Bronchial epithelial cell (primary cell): Measurements from ENCODE around the gene ENDOV. TPM values are rescaled to one million over a fixed set of nuclear protein-coding genes. Genes with fewer than 3 reads are reported as not detected.
A peak's percentile ranks its signal among the peaks of the same experiment; 100 is the strongest.

Experiments
- DNase-seq: peaks from one replicate; pipeline ENCODE4 v3.0.0-alpha.2; 2010; ENCODE audit warnings: low read depth
- FAIRE-seq: peaks from 2 replicates; lab custom pipeline; 2011; peaks lifted over from hg19 to GRCh38; lab: Jason Lieb, UNC
- H3K27me3 ChIP-seq: 2 replicates; pipeline ENCODE4 v1.5.1; 2011; ENCODE audit warnings: low read length; ENCODE audit not compliant: control insufficient read depth, insufficient read depth
- H3K36me3 ChIP-seq: 2 replicates; pipeline ENCODE4 v1.5.1; 2011; ENCODE audit warnings: low read length; ENCODE audit not compliant: control insufficient read depth, insufficient read depth
- H3K4me3 ChIP-seq: 2 replicates; pipeline ENCODE4 v1.5.1; 2011; ENCODE audit warnings: mild to moderate bottlenecking, low read depth, low read length, control low read depth
- CTCF ChIP-seq: IDR thresholded peaks from 2 replicates; pipeline ENCODE4 v1.5.1; 2011; ENCODE audit warnings: mild to moderate bottlenecking, moderate library complexity, low read length, control low read depth, inconsistent platforms; ENCODE audit not compliant: insufficient read depth, severe bottlenecking
- total RNA-seq: library from RNA; depleted of rRNA; stranded (reverse); fragments of >200 nt; gene quantifications from 2 replicates; pipeline ENCODE4 v1.2.1, GENCODE V29; 2014

The ENDOV gene
- total RNA-seq, 1 donor from 2014 or later, result 19.5 TPM

GRCh38 chr17:80443916-80444643 lies 29.1 kb downstream of the ENDOV start:
- FAIRE-seq, result no peak

GRCh38 chr17:80444644-80444979 lies 29.6 kb downstream of the ENDOV start:
- Histone ChIP-seq H3K27me3 (no peaks in the 10 kb centered on the region), H3K4me3 (no peak overlapping the region), H3K36me3 (no peaks in the 10 kb centered on the region)
- FAIRE-seq (no peak), DNase-seq (no peak)
- no peak for TF ChIP-seq CTCF

More at GRCh38 chr17:80443916-80444643, 29.1 kb downstream of the ENDOV start:
- no peak overlapping the region for H3K4me3 ChIP-seq
- no peak for TF ChIP-seq CTCF
- DNase-seq, result no peak
- no peaks in the 10 kb centered on the region for H3K36me3 ChIP-seq
- H3K27me3 ChIP-seq, result no peaks in the 10 kb centered on the region

GRCh38 chr17:80445007-80445725 lies 30.2 kb downstream of the ENDOV start:
- no peak for FAIRE-seq
- no peak for TF ChIP-seq CTCF
- H3K4me3 ChIP-seq, result no peak overlapping the region
- H3K27me3 ChIP-seq, result no peaks in the 10 kb centered on the region
- no peak for DNase-seq
- H3K36me3 ChIP-seq, result no peaks in the 10 kb centered on the region

GRCh38 chr17:80445726-80446110 lies 30.8 kb downstream of the ENDOV start:
- FAIRE-seq, result no peak
- Histone ChIP-seq H3K27me3 (no peaks in the 10 kb centered on the region), H3K4me3 (no peak overlapping the region), H3K36me3 (no peaks in the 10 kb centered on the region)
- DNase-seq, result no peak
- no peak for TF ChIP-seq CTCF

GRCh38 chr17:80446645-80447405 lies 31.9 kb downstream of the ENDOV start:
- FAIRE-seq (peak; percentile 72), DNase-seq (peak; percentile 23)
- Histone ChIP-seq H3K4me3 (no peak overlapping the region), H3K27me3 (no peaks in the 10 kb centered on the region), H3K36me3 (no peaks in the 10 kb centered on the region)
- TF ChIP-seq CTCF, result no peak
